ENCODE results near the gene NHSL2.

Gene NHSL2

DNA sequence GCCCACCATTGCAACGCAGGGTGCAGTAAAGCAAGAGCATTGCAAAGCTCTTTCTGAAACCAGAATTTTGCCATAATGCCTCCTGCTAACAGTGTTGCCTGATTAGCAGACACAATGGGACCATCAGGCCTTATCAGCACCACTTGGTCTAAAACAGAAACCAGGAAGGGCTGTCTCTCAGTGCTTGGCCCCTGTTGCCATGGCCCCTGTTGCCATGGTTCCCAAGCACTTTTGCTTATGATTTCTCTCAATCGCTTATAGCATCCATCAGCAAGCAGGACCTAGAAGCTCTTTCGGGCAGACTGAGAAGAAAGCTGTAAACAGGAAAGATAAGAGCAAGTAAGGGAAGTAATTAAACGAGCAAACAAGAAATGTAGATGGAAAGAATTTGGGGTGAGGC lies 184.2 kb downstream of the NHSL2 start:
- DNase-seq = peak; percentile 4

DNA sequence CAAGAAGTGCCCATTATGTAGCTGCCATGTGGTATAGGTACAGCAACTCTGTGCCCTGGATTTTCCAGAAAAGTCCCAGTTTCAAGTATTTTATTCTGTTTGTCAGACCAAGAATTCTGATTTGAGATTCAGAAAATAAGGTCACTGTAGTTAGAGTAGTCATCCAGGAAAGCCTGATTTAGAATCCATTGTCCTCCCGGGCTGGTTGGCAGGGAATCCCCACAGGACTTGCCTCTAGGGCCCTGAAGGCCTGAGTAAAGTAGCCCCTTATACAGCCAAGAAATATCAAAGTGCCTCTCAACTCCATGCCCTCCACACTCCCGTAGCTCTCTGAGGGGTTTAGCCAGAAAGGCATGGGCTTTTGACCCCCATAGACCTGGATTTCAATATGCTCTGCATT lies 184.7 kb downstream of the NHSL2 start:
- no peak for ATAC-seq (ENCODE audit: insufficient read depth, low read depth)
- no peak for DNase-seq
- Histone ChIP-seq H3K9ac (ENCODE audit: low read depth, low read length) (no peak overlapping the region), H3K27ac (ENCODE audit: low read length) (no peak overlapping the region), H3K4me2 (ENCODE audit: insufficient read depth, low read length) (no peak overlapping the region), H3K4me1 (ENCODE audit: insufficient read depth, low read length) (no peaks in the 10 kb centered on the region), H3K27me3 (ENCODE audit: insufficient read depth, low read length, poor library complexity) (no peaks in the 10 kb centered on the region), H2AFZ (ENCODE audit: low read depth, low read length) (no peak overlapping the region), H4K20me1 (ENCODE audit: insufficient read depth, low read length) (no peaks in the 10 kb centered on the region), H3K79me2 (ENCODE audit: insufficient read depth, low read length) (no peaks in the 10 kb centered on the region), H3K4me3 (ENCODE audit: low read depth in 1 of 2, low read length in 2 of 2) (no peak overlapping the region), H3K36me3 (ENCODE audit: insufficient read depth, low read length) (no peaks in the 10 kb centered on the region), H3K9me3 (ENCODE audit: insufficient read depth, low read length, severe bottlenecking) (no peaks in the 10 kb centered on the region)
- TF ChIP-seq, protein P1, sequence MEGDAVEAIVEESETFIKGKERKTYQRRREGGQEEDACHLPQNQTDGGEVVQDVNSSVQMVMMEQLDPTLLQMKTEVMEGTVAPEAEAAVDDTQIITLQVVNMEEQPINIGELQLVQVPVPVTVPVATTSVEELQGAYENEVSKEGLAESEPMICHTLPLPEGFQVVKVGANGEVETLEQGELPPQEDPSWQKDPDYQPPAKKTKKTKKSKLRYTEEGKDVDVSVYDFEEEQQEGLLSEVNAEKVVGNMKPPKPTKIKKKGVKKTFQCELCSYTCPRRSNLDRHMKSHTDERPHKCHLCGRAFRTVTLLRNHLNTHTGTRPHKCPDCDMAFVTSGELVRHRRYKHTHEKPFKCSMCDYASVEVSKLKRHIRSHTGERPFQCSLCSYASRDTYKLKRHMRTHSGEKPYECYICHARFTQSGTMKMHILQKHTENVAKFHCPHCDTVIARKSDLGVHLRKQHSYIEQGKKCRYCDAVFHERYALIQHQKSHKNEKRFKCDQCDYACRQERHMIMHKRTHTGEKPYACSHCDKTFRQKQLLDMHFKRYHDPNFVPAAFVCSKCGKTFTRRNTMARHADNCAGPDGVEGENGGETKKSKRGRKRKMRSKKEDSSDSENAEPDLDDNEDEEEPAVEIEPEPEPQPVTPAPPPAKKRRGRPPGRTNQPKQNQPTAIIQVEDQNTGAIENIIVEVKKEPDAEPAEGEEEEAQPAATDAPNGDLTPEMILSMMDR (IDR thresholded peaks at IDR 0.05; ENCODE audit: borderline replicate concordance, extremely low read depth, low read length, poor library complexity, severe bottlenecking) = no peak
- TF ChIP-seq EZH2 (IDR thresholded peaks at IDR 0.05; ENCODE audit: borderline replicate concordance, low read depth, low read length, severe bottlenecking) = no peak

More for the DNA sequence above, 184.2 kb downstream of the NHSL2 start:
- no peaks in the 10 kb centered on the region for H3K79me2 ChIP-seq (ENCODE audit: insufficient read depth, low read length)
- no peaks in the 10 kb centered on the region for H3K4me1 ChIP-seq (ENCODE audit: insufficient read depth, low read length)
- no peak for ATAC-seq (ENCODE audit: insufficient read depth, low read depth)
- no peak overlapping the region for H3K27ac ChIP-seq (ENCODE audit: low read length)
- no peak for TF ChIP-seq EZH2 (IDR thresholded peaks at IDR 0.05; ENCODE audit: borderline replicate concordance, low read depth, low read length, severe bottlenecking)
- TF ChIP-seq, protein P1 (IDR thresholded peaks at IDR 0.05; ENCODE audit: borderline replicate concordance, extremely low read depth, low read length, poor library complexity, severe bottlenecking) = no peak
- no peak overlapping the region for H2AFZ ChIP-seq (ENCODE audit: low read depth, low read length)
- no peaks in the 10 kb centered on the region for H3K27me3 ChIP-seq (ENCODE audit: insufficient read depth, low read length, poor library complexity)
- no peaks in the 10 kb centered on the region for H3K36me3 ChIP-seq (ENCODE audit: insufficient read depth, low read length)
- no peaks in the 10 kb centered on the region for H4K20me1 ChIP-seq (ENCODE audit: insufficient read depth, low read length)
- no peak overlapping the region for H3K9ac ChIP-seq (ENCODE audit: low read depth, low read length)
- no peak overlapping the region for H3K4me3 ChIP-seq (ENCODE audit: low read depth in 1 of 2, low read length in 2 of 2)
- no peaks in the 10 kb centered on the region for H3K9me3 ChIP-seq (ENCODE audit: insufficient read depth, low read length, severe bottlenecking)
- H3K4me2 ChIP-seq (ENCODE audit: insufficient read depth, low read length) = no peak overlapping the region

DNA sequence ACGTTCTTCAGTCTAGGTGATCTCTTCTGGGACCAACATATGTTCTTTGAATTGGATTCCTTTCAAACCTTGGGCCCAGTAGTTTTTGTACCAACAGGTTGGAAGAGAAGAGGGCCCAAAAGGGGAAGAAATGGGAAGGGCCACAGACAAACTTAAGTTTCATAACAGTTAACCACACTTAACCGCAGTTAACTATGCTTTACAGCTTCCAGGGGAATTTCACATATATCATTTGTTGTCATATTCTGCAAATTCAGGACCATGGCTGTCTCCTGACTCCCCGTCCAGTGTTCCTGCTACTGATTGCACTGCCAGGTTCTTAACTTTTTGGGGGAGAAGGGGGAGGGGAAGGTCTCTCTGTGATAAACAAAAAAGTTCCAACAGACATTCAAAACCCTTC lies 186.5 kb downstream of the NHSL2 start:
- ATAC-seq (ENCODE audit: insufficient read depth, low read depth) = no peak
- no peak overlapping the region for H3K4me3 ChIP-seq (ENCODE audit: low read depth in 1 of 2, low read length in 2 of 2)
- DNase-seq = no peak
- H3K9me3 ChIP-seq (ENCODE audit: insufficient read depth, low read length, severe bottlenecking) = no peaks in the 10 kb centered on the region
- H3K79me2 ChIP-seq (ENCODE audit: insufficient read depth, low read length) = no peaks in the 10 kb centered on the region
- no peak overlapping the region for H2AFZ ChIP-seq (ENCODE audit: low read depth, low read length)
- TF ChIP-seq, protein P1 (IDR thresholded peaks at IDR 0.05; ENCODE audit: borderline replicate concordance, extremely low read depth, low read length, poor library complexity, severe bottlenecking) = no peak
- TF ChIP-seq EZH2 (IDR thresholded peaks at IDR 0.05; ENCODE audit: borderline replicate concordance, low read depth, low read length, severe bottlenecking) = no peak
- no peaks in the 10 kb centered on the region for H3K4me1 ChIP-seq (ENCODE audit: insufficient read depth, low read length)
- no peak overlapping the region for H3K4me2 ChIP-seq (ENCODE audit: insufficient read depth, low read length)
- H3K36me3 ChIP-seq (ENCODE audit: insufficient read depth, low read length) = no peaks in the 10 kb centered on the region
- H3K27ac ChIP-seq (ENCODE audit: low read length) = no peak overlapping the region
- no peaks in the 10 kb centered on the region for H4K20me1 ChIP-seq (ENCODE audit: insufficient read depth, low read length)
- peaks cover 5% of the 10 kb centered on the region for H3K27me3 ChIP-seq (ENCODE audit: insufficient read depth, low read length, poor library complexity)
- no peak overlapping the region for H3K9ac ChIP-seq (ENCODE audit: low read depth, low read length)

Measured in DND-41 (cell line).